K562 (cell line): ENCODE results near the gene CCDC187. TPM values are rescaled to one million over a fixed set of nuclear protein-coding genes. Genes with fewer than 3 reads are reported as not detected.

Experiments
- ATAC-seq: fragments of 200-7000 bp; cut with Tn5 transposase; 3 replicates; pipeline ENCODE4 v1.9.1; 2020; ENCODE audit warnings: moderate library complexity
- BruUV-seq: library from RNA; stranded (reverse); fragments of 400-500 nt; replicated peaks from 2 replicates; lab custom pipeline; 2021; lab: Mats Ljungman, UMichigan
- CTCF ChIA-PET: fragments of 300-600 bp; formaldehyde crosslinking; extraction: SDS; loops from one replicate; lab custom pipeline; 2021; ENCODE audit warnings: low intra/inter-chr PET ratio; lab: Yijun Ruan, JAX
- POLR2A ChIA-PET: fragments of 300-600, 350-650 bp; sonication (Branson Sonifier 250); formaldehyde crosslinking; extraction: SDS; loops from one replicate; lab custom pipeline; 2021; ENCODE audit warnings: antibody characterized with exemption, inconsistent platforms; lab: Yijun Ruan, JAX
- DNase-seq, 4 experiments: peaks; one replicate each; pipeline versions ENCODE4 v3.0.0 to v3.0.0-alpha.2; 2011 to 2018; ENCODE audit warnings: low spot score in 3 of 4, mixed read lengths in 3 of 4; ENCODE audit errors: extremely low read depth in 1 of 4
- FAIRE-seq: peaks from 2 replicates; lab custom pipeline; 2011; peaks lifted over from hg19 to GRCh38; lab: Jason Lieb, UNC
- H2AFZ ChIP-seq: 2 replicates; pipeline ENCODE4 v1.6.0; 2011; ENCODE audit warnings: low read depth, low read length, control low read depth, inconsistent platforms
- H3K27ac ChIP-seq: fragments of 200-600 bp; 3 replicates; pipeline ENCODE4 v1.8.0; 2011; ENCODE audit warnings: low read depth, mild to moderate bottlenecking, control low read depth, inconsistent platforms, low read length, moderate library complexity, mixed read lengths; ENCODE audit errors: extremely low read depth
- H3K27me3 ChIP-seq, 2 experiments: fragments of 300-600 bp in 1 of 2; 2 replicates in 1 of 2; 3 replicates in 1 of 2; pipeline versions ENCODE4 v1.6.0 to v1.8.0; 2011; ENCODE audit warnings: inconsistent platforms in 2 of 2, low read length in 2 of 2, mild to moderate bottlenecking in 1 of 2, mixed read lengths in 1 of 2, moderate library complexity in 1 of 2; ENCODE audit not compliant: control insufficient read depth in 2 of 2, insufficient read depth in 2 of 2
- H3K36me3 ChIP-seq: fragments of 300-600 bp; 3 replicates; pipeline ENCODE4 v1.8.0; 2011; ENCODE audit warnings: mild to moderate bottlenecking, low read length, inconsistent platforms; ENCODE audit not compliant: control insufficient read depth, insufficient read depth
- H3K4me1 ChIP-seq, 2 experiments: fragments of 200-600 bp in 1 of 2; replicated peaks in 1 of 2; 2 replicates in 1 of 2; 3 replicates in 1 of 2; pipeline versions ENCODE4 v1.5.1 to v1.8.0; 2011; ENCODE audit warnings: inconsistent platforms in 2 of 2, low read length in 2 of 2, mild to moderate bottlenecking in 1 of 2, mixed read lengths in 1 of 2, moderate library complexity in 1 of 2; ENCODE audit not compliant: control insufficient read depth in 2 of 2, insufficient read depth in 2 of 2
- H3K4me2 ChIP-seq: 2 replicates; pipeline ENCODE4 v1.6.1; 2011; ENCODE audit warnings: low read length, control low read depth, inconsistent platforms, mixed read lengths; ENCODE audit not compliant: insufficient read depth
- H3K4me3 ChIP-seq: fragments of 200-600 bp; sonication (generic), shearing (Covaris generic); 2 replicates; pipeline ENCODE4 v1.5.1; 2016; ENCODE audit warnings: control low read depth, inconsistent platforms
- H3K79me2 ChIP-seq: fragments of 200-600 bp; 3 replicates; pipeline ENCODE4 v1.8.0; 2011; ENCODE audit warnings: low read length, inconsistent platforms; ENCODE audit not compliant: control insufficient read depth, insufficient read depth
- H3K9ac ChIP-seq, 2 experiments: 2 replicates each; pipeline versions ENCODE4 v1.6.0 to v1.6.1; 2011; ENCODE audit warnings: low read depth in 2 of 2, low read length in 2 of 2, control low read depth in 1 of 2, inconsistent platforms in 1 of 2, mild to moderate bottlenecking in 1 of 2, mixed read lengths in 1 of 2; ENCODE audit not compliant: insufficient read depth in 1 of 2
- H3K9me1 ChIP-seq: one replicate; pipeline ENCODE4 v1.6.0; 2011; ENCODE audit warnings: inconsistent platforms, mild to moderate bottlenecking, low read length, moderate library complexity; ENCODE audit not compliant: control insufficient read depth, insufficient read depth
- H3K9me3 ChIP-seq: replicated peaks from 2 replicates; pipeline ENCODE4 v1.5.1; 2011; ENCODE audit warnings: low read depth, low read length, inconsistent platforms; ENCODE audit not compliant: control insufficient read depth, insufficient read depth
- H4K20me1 ChIP-seq: replicated peaks from 2 replicates; pipeline ENCODE4 v1.6.1; 2011; ENCODE audit warnings: low read length, inconsistent platforms, mixed read lengths; ENCODE audit not compliant: control insufficient read depth, insufficient read depth
- CBFA2T3 ChIP-seq: fragments of 450-650 bp; IDR thresholded peaks from 2 replicates; pipeline ENCODE4 v1.6.1; 2017
- ELF2 ChIP-seq: fragments of 250-450 bp; sonication (Bioruptor Pico); IDR thresholded peaks from 2 replicates; pipeline ENCODE4 v1.5.0; 2021; ENCODE audit warnings: mild to moderate bottlenecking
- MTF1 ChIP-seq: fragments of 250-450 bp; sonication (Bioruptor Pico); IDR thresholded peaks from 2 replicates; pipeline ENCODE4 v1.9.0; 2021; ENCODE audit warnings: moderate library complexity, mild to moderate bottlenecking, inconsistent platforms, borderline replicate concordance
- SMAD2 ChIP-seq: fragments of 150-350 bp; IDR thresholded peaks from 2 replicates; pipeline ENCODE4 v1.6.1; 2014; ENCODE audit warnings: low read depth, mild to moderate bottlenecking, low read length
- WGBS: fragments of 100-300 bp; shearing (Covaris generic); methylation state at CpG from one replicate; pipeline ENCODE4 v1.1.6; 2016; ENCODE audit warnings: low coverage, mixed read lengths; ENCODE audit not compliant: insufficient coverage; ENCODE audit errors: missing lambda C conversion rate; 5-methylcytosine and 5-hydroxymethylcytosine counted together
- in situ Hi-C: fragments of 300-500 bp; cut with MboI; formaldehyde crosslinking; loops from 4 replicates; pipeline ENCODE4 v1.15.0; 2018; ENCODE audit warnings: inconsistent platforms, mixed read lengths
- intact Hi-C: fragments of 100-400 bp; cut with micrococcal nuclease; formaldehyde crosslinking; loops from 2 replicates; pipeline ENCODE4 v1.14.2; 2022
- polyA plus RNA-seq, 8 experiments: library from polyadenylated mRNA; depleted of rRNA in 4 of 8; stranded (reverse) in 5 of 8; unstranded in 3 of 8; fragments of >200 nt; fragmentation: Nextera tagmentation in 2 of 8; fragmentation: Illumina TruSeq in 1 of 8; extraction: Ambion mirVana in 2 of 8; extraction: Trizol in 1 of 8; gene quantifications; 2 replicates each; pipeline versions ENCODE4 v1.2.1 to v1.2.3, GENCODE V29; 2011 to 2014; ENCODE audit warnings: inconsistent platforms in 1 of 8, missing spikeins in 1 of 8
- total RNA-seq, 7 experiments: library from RNA; depleted of rRNA in 6 of 7; stranded (reverse); fragments of >200 nt in 6 of 7; fragmentation: Illumina TruSeq in 2 of 7; extraction: Trizol in 2 of 7; gene quantifications; 2 replicates each; pipeline versions ENCODE4 v1.2.1 to v1.2.3, GENCODE V29; 2011 to 2021; ENCODE audit warnings: low replicate concordance in 1 of 7
- TF ChIP-seq, protein P1 (sequence below): fragments of 450-650 bp; IDR thresholded peaks from one replicate; pipeline ENCODE4 v1.6.1; 2018; ENCODE audit warnings: mild to moderate bottlenecking, moderate library complexity; ENCODE audit not compliant: partially characterized antibody
- TF ChIP-seq, protein P2 (sequence below): sonication (generic); formaldehyde crosslinking; IDR thresholded peaks from 2 replicates; pipeline ENCODE4 v1.8.0; 2022; ENCODE audit warnings: mild to moderate bottlenecking, missing genetic modification reagents

CCDC187 gene
- total and polyA plus RNA-seq, 9 of the 15 experiments (the other 6 are each of a cell fraction or from before 2014, with no cell fraction given): not detected

DNA sequence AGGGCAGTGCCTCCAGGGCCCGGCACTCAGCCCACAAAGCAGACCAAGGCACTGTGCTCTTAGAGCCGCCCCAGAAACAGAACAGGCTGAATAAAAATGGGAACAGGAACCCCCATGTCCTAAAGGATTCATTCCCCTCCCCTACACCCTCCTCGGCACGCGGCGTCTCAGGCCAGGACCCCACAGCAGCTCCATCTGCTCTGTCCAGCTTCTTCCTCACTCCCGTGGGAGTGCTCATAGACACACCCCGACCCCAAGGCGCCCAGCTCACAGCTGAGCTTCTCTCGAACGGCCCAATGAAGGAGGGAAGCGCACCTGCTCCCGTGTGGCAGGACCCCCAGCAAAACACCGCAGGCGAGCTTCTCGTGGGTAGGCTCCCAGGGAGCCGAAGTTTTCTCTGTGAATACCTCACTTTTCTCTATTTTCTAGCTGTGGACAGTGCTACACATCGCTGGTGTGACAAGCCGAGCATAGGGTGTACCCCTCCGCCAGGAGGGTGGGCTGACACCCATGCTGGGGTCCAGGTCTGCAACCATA is 42.9 kb downstream of the CCDC187 start:
- ATAC-seq (no peak), FAIRE-seq (no peak), DNase-seq (no peak)
- BruUV-seq: no TSS peak
- ChIA-PET CTCF (no interaction called here), POLR2A (interaction anchor here (0.5 kb wide), 1 partner anchor 119 kb away, joined by 3 read pairs; no protein-coding TSS in a partner anchor)
- Histone ChIP-seq H3K36me3 (no peaks in the 10 kb centered on the region), H4K20me1 (no peaks in the 10 kb centered on the region; the same call in none of the 2 replicates), H3K9ac (no peak overlapping the region), H3K27me3 (peaks cover 18 to 66% of the 10 kb centered on the region in 2 experiments; a peak in 4 of 5 replicates), H3K9me3 (no peaks in the 10 kb centered on the region), H3K79me2 (no peaks in the 10 kb centered on the region), H3K9me1 (no peaks in the 10 kb centered on the region), H3K4me2 (no peak overlapping the region), H3K4me3 (no peak overlapping the region), H2AFZ (no peak overlapping the region), H3K27ac (no peak overlapping the region), H3K4me1 (peaks cover 0 to 71% of the 10 kb centered on the region in 2 experiments; a peak in 2 of 5 replicates)
- 7% methylated on average over 20 of the region's 20 CpGs for WGBS
- intact Hi-C loops: no loop called here
- in situ Hi-C loops: no loop called here
- TF ChIP-seq, protein P1, sequence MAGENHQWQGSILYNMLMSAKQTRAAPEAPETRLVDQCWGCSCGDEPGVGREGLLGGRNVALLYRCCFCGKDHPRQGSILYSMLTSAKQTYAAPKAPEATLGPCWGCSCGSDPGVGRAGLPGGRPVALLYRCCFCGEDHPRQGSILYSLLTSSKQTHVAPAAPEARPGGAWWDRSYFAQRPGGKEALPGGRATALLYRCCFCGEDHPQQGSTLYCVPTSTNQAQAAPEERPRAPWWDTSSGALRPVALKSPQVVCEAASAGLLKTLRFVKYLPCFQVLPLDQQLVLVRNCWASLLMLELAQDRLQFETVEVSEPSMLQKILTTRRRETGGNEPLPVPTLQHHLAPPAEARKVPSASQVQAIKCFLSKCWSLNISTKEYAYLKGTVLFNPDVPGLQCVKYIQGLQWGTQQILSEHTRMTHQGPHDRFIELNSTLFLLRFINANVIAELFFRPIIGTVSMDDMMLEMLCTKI: no peak
- TF ChIP-seq ELF2 (CRISPR knock-in tag): no peak
- no peak for TF ChIP-seq MTF1 (CRISPR knock-in tag)
- TF ChIP-seq, protein P2, sequence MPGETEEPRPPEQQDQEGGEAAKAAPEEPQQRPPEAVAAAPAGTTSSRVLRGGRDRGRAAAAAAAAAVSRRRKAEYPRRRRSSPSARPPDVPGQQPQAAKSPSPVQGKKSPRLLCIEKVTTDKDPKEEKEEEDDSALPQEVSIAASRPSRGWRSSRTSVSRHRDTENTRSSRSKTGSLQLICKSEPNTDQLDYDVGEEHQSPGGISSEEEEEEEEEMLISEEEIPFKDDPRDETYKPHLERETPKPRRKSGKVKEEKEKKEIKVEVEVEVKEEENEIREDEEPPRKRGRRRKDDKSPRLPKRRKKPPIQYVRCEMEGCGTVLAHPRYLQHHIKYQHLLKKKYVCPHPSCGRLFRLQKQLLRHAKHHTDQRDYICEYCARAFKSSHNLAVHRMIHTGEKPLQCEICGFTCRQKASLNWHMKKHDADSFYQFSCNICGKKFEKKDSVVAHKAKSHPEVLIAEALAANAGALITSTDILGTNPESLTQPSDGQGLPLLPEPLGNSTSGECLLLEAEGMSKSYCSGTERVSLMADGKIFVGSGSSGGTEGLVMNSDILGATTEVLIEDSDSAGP: no peak
- no peak for TF ChIP-seq SMAD2
- no peak for TF ChIP-seq CBFA2T3
